HG02885 (cell line): Measurements from ENCODE around the gene GPHA2.
"Not testable (repeated sequence)": the region's sequence is repeated elsewhere in the genome, so short reads cannot be mapped to it uniquely, and the experiment has no call there.

Source experiments
- ATAC-seq: cut with Tn5 transposase; IDR thresholded peaks from one replicate; pipeline ENCODE4 v1.9.1; 2021; ENCODE audit warnings: mild to moderate bottlenecking; ENCODE audit not compliant: unreplicated experiment, poor library complexity

GPHA2 gene

GRCh38 chr11:64935359-64936081 lies at the start of gene GPHA2:
GPHA2 (minus strand) TSS chr11:64935893; CDS start chr11:64935460, 433 bp downstream.
- ATAC-seq: no peak

GRCh38 chr11:64983339-64983738 lies 47.6 kb upstream of the GPHA2 start:
- ATAC-seq: not testable (repeated sequence)

- no peak for ATAC-seq
Measured at GRCh38 chr11:64976651-64977050, 41.0 kb upstream of the GPHA2 start.

- no peak for ATAC-seq
Measured at GRCh38 chr11:64974124-64974523, 38.4 kb upstream of the GPHA2 start.

GRCh38 chr11:64971421-64972233 lies 35.9 kb upstream of the GPHA2 start, which contains the start of gene MAJIN:
MAJIN (minus strand) TSS chr11:64972108; CDS start chr11:64959405, 12,703 bp downstream.
- ATAC-seq: no peak

- no peak for ATAC-seq
Measured at GRCh38 chr11:64970731-64971151, 35.0 kb upstream of the GPHA2 start.

GRCh38 chr11:64969209-64969608 lies 33.5 kb upstream of the GPHA2 start:
- ATAC-seq: no peak

- no peak for ATAC-seq
Measured at GRCh38 chr11:64967375-64967774, 31.7 kb upstream of the GPHA2 start.

GRCh38 chr11:64963072-64963631 lies 27.5 kb upstream of the GPHA2 start:
- ATAC-seq: no peak

- no peak for ATAC-seq
Measured at GRCh38 chr11:64960719-64961118, 25.0 kb upstream of the GPHA2 start.

- ATAC-seq: no peak
Measured at GRCh38 chr11:64959498-64959897, 23.8 kb upstream of the GPHA2 start.

- no peak for ATAC-seq
Measured at GRCh38 chr11:64954201-64954600, 18.5 kb upstream of the GPHA2 start.

- no peak for ATAC-seq
Measured at GRCh38 chr11:64951529-64951928, 15.8 kb upstream of the GPHA2 start.

- ATAC-seq: no peak
Measured at GRCh38 chr11:64947208-64947814, 11.6 kb upstream of the GPHA2 start.

- ATAC-seq: no peak
Measured at GRCh38 chr11:64936539-64936938, 846 bp upstream of the GPHA2 start.

GRCh38 chr11:64934682-64935358 lies 873 bp downstream of the GPHA2 start:
- no peak for ATAC-seq

GRCh38 chr11:64933935-64934681 lies 1.6 kb downstream of the GPHA2 start:
- ATAC-seq: no peak

- no peak for ATAC-seq
Measured at GRCh38 chr11:64933213-64933934, 2.3 kb downstream of the GPHA2 start.

GRCh38 chr11:64932324-64932723 lies 3.4 kb downstream of the GPHA2 start:
- no peak for ATAC-seq
